Cardiac muscle cell (in vitro differentiated cells and primary cell): Measurements from ENCODE around the gene VAX1. TPM values are rescaled to one million over a fixed set of nuclear protein-coding genes. Genes with fewer than 3 reads are reported as not detected.
"Not testable (repeated sequence)": the region's sequence is repeated elsewhere in the genome, so short reads cannot be mapped to it uniquely, and the experiment has no call there.

Experiments used
- DNase-seq, 2 donors: peaks; one replicate each; pipeline versions ENCODE4 v3.0.0 to v3.0.0-alpha.2; 2010 to 2017; ENCODE audit warnings: low read depth in 1 of 2, low spot score in 1 of 2
- H3K27ac ChIP-seq: fragments of 200-600 bp; sonication (generic); 2 replicates; pipeline ENCODE4 v1.5.1; 2016
- H3K27me3 ChIP-seq: fragments of 200-600 bp; sonication (generic); 2 replicates; pipeline ENCODE4 v1.6.0; 2016; ENCODE audit warnings: control low read depth
- H3K36me3 ChIP-seq: fragments of 200-600 bp; sonication (generic); 2 replicates; pipeline ENCODE4 v1.5.1; 2016; ENCODE audit warnings: control low read depth
- H3K4me1 ChIP-seq: fragments of 200-600 bp; sonication (generic); 2 replicates; pipeline ENCODE4 v1.8.1; 2017; ENCODE audit warnings: low read depth, mild to moderate bottlenecking, mixed run types
- H3K4me3 ChIP-seq: fragments of 200-600 bp; sonication (generic); 2 replicates; pipeline ENCODE4 v1.5.1; 2016; ENCODE audit warnings: mild to moderate bottlenecking
- H3K9me3 ChIP-seq: fragments of 200-600 bp; sonication (generic); 2 replicates; pipeline ENCODE4 v1.5.1; 2017; ENCODE audit warnings: low read depth, mild to moderate bottlenecking, control low read depth
- polyA plus RNA-seq: library from polyadenylated mRNA; unstranded; fragments of >200 nt; fragmentation: Nextera tagmentation; extraction: Ambion mirVana; gene quantifications from 2 replicates; pipeline ENCODE4 v1.2.1, GENCODE V29; 2016
- total RNA-seq: library from RNA; depleted of rRNA; stranded (reverse); fragments of >200 nt; gene quantifications from 2 replicates; pipeline ENCODE4 v1.2.3, GENCODE V29; 2016
- TF ChIP-seq, protein P1 (sequence below): IDR thresholded peaks from 2 replicates; pipeline ENCODE4 v1.5.1; 2012; ENCODE audit warnings: low read depth, mild to moderate bottlenecking, low read length

VAX1 gene
- total and polyA plus RNA-seq, 2 experiments from 2014 or later = not detected

DNA sequence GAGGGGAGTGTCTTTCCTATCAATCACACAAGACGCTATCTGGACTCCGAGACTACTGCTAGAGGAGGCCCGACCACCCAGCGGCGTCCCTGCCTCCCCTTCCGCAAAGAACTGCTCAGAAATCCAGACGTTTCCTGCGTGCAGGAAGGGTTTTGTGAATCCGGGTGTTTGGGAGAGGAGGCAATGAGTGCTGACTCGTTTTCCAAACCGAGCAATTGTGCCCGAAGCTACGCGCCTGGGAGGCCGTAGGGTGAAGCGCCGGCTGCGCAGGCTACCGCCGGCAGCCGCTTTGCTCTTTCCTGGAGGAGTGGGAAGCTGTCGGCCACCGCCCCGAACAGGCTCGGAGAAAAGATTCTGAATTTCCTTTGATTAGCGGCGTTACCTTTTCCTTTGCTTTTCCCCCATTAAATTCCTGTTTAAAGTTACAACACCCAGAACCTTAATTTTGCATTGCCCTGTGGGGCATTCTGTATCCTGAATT is 5.3 kb downstream of the VAX1 start:
- Histone ChIP-seq H3K4me1 (peaks cover 18% of the 10 kb centered on the region), H3K36me3 (no peaks in the 10 kb centered on the region), H3K4me3 (no peak overlapping the region), H3K9me3 (no peaks in the 10 kb centered on the region), H3K27ac (no peak overlapping the region), H3K27me3 (peaks cover 100% of the 10 kb centered on the region)
- peak in 1 of 2 donors; percentile 27 for DNase-seq
- TF ChIP-seq, protein P1, sequence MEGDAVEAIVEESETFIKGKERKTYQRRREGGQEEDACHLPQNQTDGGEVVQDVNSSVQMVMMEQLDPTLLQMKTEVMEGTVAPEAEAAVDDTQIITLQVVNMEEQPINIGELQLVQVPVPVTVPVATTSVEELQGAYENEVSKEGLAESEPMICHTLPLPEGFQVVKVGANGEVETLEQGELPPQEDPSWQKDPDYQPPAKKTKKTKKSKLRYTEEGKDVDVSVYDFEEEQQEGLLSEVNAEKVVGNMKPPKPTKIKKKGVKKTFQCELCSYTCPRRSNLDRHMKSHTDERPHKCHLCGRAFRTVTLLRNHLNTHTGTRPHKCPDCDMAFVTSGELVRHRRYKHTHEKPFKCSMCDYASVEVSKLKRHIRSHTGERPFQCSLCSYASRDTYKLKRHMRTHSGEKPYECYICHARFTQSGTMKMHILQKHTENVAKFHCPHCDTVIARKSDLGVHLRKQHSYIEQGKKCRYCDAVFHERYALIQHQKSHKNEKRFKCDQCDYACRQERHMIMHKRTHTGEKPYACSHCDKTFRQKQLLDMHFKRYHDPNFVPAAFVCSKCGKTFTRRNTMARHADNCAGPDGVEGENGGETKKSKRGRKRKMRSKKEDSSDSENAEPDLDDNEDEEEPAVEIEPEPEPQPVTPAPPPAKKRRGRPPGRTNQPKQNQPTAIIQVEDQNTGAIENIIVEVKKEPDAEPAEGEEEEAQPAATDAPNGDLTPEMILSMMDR = no peak

DNA sequence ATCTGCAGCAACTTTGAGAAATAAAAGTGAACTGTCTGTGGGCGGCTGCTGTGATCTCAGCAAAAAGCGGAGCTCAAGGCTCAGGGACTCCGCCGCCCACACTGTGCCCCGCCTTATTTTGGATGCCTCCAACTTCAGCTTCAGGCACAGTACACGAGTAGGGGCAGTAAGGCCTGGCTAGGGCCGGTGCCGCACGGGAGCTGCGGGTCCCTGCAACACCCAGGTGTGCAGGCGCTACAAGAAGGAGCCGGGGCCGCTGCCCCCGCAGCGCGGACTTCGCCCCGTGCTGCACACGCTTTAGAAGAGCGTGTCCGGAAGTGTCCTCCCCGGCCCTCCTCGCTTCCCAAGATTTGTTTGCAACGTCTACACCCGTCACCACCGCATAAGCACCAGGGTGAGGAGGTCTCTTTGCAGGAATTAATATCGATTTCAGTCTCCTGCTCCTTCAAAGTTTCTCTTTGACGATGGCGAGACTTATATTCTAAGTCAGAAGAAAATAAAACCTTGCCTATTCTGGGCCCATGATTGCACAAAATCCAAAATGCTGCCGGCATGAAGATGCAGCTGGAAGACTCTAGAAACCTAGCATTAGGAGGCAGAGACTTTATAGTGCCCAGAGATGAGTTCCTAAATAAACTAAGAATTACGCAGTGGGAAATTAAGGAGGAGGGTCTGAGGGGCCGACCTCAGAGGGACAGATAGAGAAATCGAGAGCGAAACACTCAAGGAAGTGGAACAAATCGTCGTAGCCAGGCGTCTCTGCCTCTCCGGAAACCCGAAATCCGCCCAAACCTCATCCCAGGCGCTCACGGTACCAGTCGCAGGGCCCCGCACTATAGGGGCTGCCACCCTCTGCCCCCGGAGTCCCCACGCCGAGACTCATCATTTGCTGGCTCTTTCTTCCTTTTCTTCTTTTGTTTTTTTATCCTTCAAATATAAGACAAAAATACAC is 6.4 kb downstream of the VAX1 start:
- peak in 1 of 2 donors; percentile 3 for DNase-seq
- TF ChIP-seq, protein P1 = no peak
- peaks cover 100% of the 10 kb centered on the region for H3K27me3 ChIP-seq
- no peaks in the 10 kb centered on the region for H3K36me3 ChIP-seq
- H3K4me1 ChIP-seq = peaks cover 13% of the 10 kb centered on the region
- no peaks in the 10 kb centered on the region for H3K9me3 ChIP-seq
- no peak overlapping the region for H3K4me3 ChIP-seq
- H3K27ac ChIP-seq = no peak overlapping the region

DNA sequence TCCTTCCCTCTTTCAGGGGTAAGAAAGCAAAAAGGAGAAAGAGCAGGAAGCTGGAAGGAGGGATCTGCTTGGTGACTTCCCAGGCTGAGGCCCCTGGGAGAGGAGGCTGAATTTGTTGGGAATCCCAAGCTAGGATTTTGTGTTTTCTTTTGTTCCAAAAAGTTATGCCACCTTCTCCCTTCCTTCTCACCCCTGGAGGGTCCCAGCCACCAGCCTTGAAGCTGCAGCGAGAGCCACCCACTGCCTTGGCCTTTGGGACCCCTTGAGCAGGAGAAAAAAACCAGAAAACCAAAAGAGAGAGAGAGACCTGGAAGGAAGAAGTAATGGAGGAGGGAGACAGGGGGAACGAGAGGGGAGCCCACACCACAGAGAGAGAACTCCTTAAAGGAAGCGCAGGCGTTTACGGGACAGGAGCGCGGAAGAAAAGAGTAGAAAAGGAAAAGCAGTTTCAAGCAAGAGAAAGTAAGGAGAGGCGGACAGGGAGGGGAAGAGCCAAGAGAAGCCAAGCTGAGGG is 7.2 kb downstream of the VAX1 start:
- Histone ChIP-seq H3K36me3 (no peaks in the 10 kb centered on the region), H3K27ac (no peak overlapping the region), H3K4me3 (no peak overlapping the region), H3K4me1 (peaks cover 13% of the 10 kb centered on the region), H3K9me3 (no peaks in the 10 kb centered on the region), H3K27me3 (peaks cover 97% of the 10 kb centered on the region)
- DNase-seq = no peak
- TF ChIP-seq, protein P1 = no peak

DNA sequence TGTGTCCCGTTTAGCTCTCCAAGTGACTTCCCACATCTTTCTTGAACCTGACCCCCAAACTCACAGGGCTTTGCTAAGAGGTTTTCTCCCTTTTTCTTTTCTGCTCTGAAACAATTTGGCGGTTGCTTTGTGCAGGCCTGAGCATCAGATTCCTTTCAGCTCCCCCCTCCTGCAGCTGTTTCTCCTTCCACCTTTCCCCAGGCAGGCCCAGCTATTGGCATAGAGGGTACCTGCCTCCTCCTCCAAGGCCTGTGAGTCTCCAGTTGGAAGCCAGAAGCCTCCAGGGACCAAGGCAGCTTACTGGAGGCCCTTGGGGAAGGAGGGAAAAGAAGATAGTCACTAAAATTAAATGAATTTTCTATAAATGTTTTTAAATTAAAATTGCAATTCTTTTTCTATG is 7.7 kb downstream of the VAX1 start:
- Histone ChIP-seq H3K36me3 (no peaks in the 10 kb centered on the region), H3K27me3 (peaks cover 97% of the 10 kb centered on the region), H3K27ac (no peak overlapping the region), H3K4me3 (no peak overlapping the region), H3K4me1 (peaks cover 13% of the 10 kb centered on the region), H3K9me3 (no peaks in the 10 kb centered on the region)
- DNase-seq = no peak
- TF ChIP-seq, protein P1 = no peak

DNA sequence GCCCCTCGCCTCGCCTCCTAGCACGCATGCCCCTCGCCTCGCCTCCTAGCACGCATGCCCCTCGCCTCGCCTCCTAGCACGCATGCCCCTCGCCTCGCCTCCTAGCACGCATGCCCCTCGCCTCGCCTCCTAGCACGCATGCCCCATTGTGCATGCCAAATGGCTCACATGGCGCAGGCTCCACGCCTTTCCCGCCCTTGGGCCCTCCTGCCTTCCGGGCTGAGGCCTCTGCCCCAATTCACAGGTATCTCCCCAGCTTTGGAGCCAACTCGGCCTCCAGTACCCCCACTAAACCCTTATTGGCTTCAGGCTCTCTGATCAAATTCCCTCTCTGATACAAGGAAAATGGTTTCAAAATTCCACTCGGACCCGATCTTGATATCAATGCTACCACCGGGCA is 11.4 kb downstream of the VAX1 start:
- not testable (repeated sequence) for H3K9me3 ChIP-seq, DNase-seq, H3K27ac ChIP-seq, H3K36me3 ChIP-seq, H3K4me3 ChIP-seq, H3K4me1 ChIP-seq
- peaks cover 75% of the 10 kb centered on the region for H3K27me3 ChIP-seq

DNA sequence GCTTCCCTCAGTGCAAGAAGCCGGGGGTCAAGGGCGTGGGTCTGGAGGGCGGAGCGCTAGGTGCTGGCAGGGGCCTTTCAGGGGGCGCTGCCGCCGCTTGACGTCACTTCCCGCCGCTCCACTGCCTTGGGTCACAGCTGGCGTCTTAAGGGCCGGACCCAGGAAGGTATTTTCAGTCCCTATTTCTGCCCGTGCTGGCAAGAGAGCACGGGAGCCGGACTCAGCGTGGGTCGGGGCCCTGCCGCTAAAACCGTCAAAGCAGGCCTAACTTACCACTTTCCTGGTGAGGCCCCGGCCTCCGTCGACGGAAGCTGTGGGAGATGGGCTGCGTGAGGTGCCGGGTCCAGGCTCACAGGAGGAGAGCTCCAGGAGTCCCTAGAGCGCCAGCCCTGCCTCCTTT is 12.0 kb downstream of the VAX1 start:
- no peak for DNase-seq

More for the DNA sequence above, 12.0 kb downstream of the VAX1 start:
- Histone ChIP-seq H3K27ac (no peak overlapping the region), H3K9me3 (no peaks in the 10 kb centered on the region), H3K4me1 (no peaks in the 10 kb centered on the region), H3K36me3 (no peaks in the 10 kb centered on the region), H3K27me3 (peaks cover 69% of the 10 kb centered on the region), H3K4me3 (no peak overlapping the region)
- TF ChIP-seq, protein P1 = no peak
